OCI-LY7 (cell line): Measurements from ENCODE around the gene GPRC6A. TPM values are rescaled to one million over a fixed set of nuclear protein-coding genes. Genes with fewer than 3 reads are reported as not detected.
"Not testable (repeated sequence)": the region's sequence is repeated elsewhere in the genome, so short reads cannot be mapped to it uniquely, and the experiment has no call there.

Experiments used
- BruUV-seq: library from RNA; stranded (reverse); fragments of 400-500 nt; replicated peaks from 2 replicates; lab custom pipeline; 2021; lab: Mats Ljungman, UMichigan
- CTCF ChIA-PET: fragments of 300-600 bp; sonication (Branson Sonifier 250); formaldehyde crosslinking; loops from one replicate; lab custom pipeline; 2022; ENCODE audit warnings: antibody characterized with exemption; ENCODE audit not compliant: unreplicated experiment; lab: Charles Lee
- POLR2A ChIA-PET: fragments of 300-600 bp; sonication (Branson Sonifier 250); formaldehyde crosslinking; loops from one replicate; lab custom pipeline; 2022; ENCODE audit warnings: antibody characterized with exemption; lab: Charles Lee
- DNase-seq: peaks from one replicate; pipeline ENCODE4 v3.0.0-alpha.2; 2015; ENCODE audit warnings: low spot score
- H2AFZ ChIP-seq: fragments of 200-600 bp; sonication (generic), shearing (Covaris generic); 2 replicates; pipeline ENCODE4 v1.6.1; 2014; ENCODE audit warnings: mild to moderate bottlenecking, antibody characterized with exemption, low read length, moderate library complexity
- H3K27ac ChIP-seq: fragments of 200-600 bp; sonication (generic); 2 replicates; pipeline ENCODE4 v1.5.1; 2014; ENCODE audit warnings: mixed run types, low read depth, mild to moderate bottlenecking, moderate library complexity, low read length, inconsistent platforms; ENCODE audit not compliant: poor library complexity, severe bottlenecking
- H3K36me3 ChIP-seq: fragments of 200-600 bp; sonication (generic); 2 replicates; pipeline ENCODE4 v1.6.1; 2014; ENCODE audit warnings: mild to moderate bottlenecking, antibody characterized with exemption, low read length, moderate library complexity, mixed read lengths; ENCODE audit not compliant: insufficient read depth
- H3K4me1 ChIP-seq: fragments of 200-600 bp; sonication (generic); 2 replicates; pipeline ENCODE4 v1.5.1; 2014; ENCODE audit warnings: mild to moderate bottlenecking, low read length; ENCODE audit not compliant: insufficient read depth, poor library complexity, severe bottlenecking
- H3K4me2 ChIP-seq: fragments of 200-600 bp; sonication (generic); 2 replicates; pipeline ENCODE4 v1.6.1; 2014; ENCODE audit warnings: mild to moderate bottlenecking, low read length
- H3K4me3 ChIP-seq: fragments of 200-600 bp; sonication (generic); 2 replicates; pipeline ENCODE4 v1.5.1; 2014; ENCODE audit warnings: mild to moderate bottlenecking, low read depth, low read length; ENCODE audit not compliant: poor library complexity, severe bottlenecking
- H3K79me2 ChIP-seq: fragments of 200-600 bp; sonication (generic); 2 replicates; pipeline ENCODE4 v1.6.1; 2016; ENCODE audit warnings: low read depth, mild to moderate bottlenecking, low read length, moderate library complexity, mixed read lengths; ENCODE audit not compliant: insufficient read depth
- H3K9me2 ChIP-seq: fragments of 200-600 bp; sonication (generic); 2 replicates; pipeline ENCODE4 v1.6.1; 2016; ENCODE audit warnings: mild to moderate bottlenecking, low read length, mixed read lengths; ENCODE audit not compliant: insufficient read depth
- H3K9me3 ChIP-seq: fragments of 200-600 bp; sonication (generic); 2 replicates; pipeline ENCODE4 v1.6.1; 2014; ENCODE audit warnings: mild to moderate bottlenecking, mixed run types, low read length, mixed read lengths
- H4K20me1 ChIP-seq: fragments of 200-600 bp; sonication (generic); 2 replicates; pipeline ENCODE4 v1.6.1; 2014; ENCODE audit warnings: mild to moderate bottlenecking, antibody characterized with exemption, low read length, moderate library complexity, mixed read lengths; ENCODE audit not compliant: insufficient read depth
- EZH2phosphoT487 ChIP-seq: fragments of 200-600 bp; sonication (generic); IDR thresholded peaks from 2 replicates; pipeline ENCODE4 v1.6.1; 2018; ENCODE audit warnings: low read depth, borderline replicate concordance, mild to moderate bottlenecking, mixed run types, antibody characterized with exemption, low read length, moderate library complexity, mixed read lengths
- intact Hi-C: fragments of 100-400 bp; cut with micrococcal nuclease; formaldehyde crosslinking; loops from one replicate; pipeline ENCODE4 v1.10.0; 2022; ENCODE audit not compliant: unreplicated experiment
- total RNA-seq, 2 experiments: library from RNA; depleted of rRNA in 1 of 2; stranded (reverse); fragments of >200 nt in 1 of 2; shearing (Covaris generic) in 1 of 2; gene quantifications; 2 replicates each; pipeline ENCODE4 v1.2.3, GENCODE V29; 2014 to 2022
- TF ChIP-seq, protein P1 (sequence below): fragments of 200-600 bp; sonication (generic); conservative IDR thresholded peaks from 2 replicates; pipeline ENCODE4 v1.5.1; 2014; ENCODE audit warnings: mild to moderate bottlenecking, antibody characterized with exemption, low read length, moderate library complexity, mixed read lengths

GPRC6A gene
- total RNA-seq, 2 experiments from 2014 or later = not detected

DNA sequence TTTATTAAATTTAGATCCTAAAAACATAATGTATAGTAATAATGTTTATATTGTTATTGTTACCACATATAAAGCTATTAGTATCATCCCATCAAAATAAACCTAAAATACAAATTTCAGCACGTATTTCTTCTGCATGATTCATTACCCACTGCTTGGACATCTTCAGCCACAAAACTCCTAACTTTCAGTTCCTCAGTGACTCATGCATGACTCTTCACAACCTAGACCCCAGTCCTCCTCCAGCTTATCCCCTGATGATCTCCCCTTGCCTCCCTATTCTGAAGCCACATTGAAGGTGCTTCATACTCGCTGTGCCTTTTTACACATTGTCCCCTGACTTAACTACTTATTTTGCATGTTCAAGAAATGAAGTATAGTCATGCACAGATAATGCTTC is 11.2 kb upstream of the GPRC6A start:
- no peak overlapping the region for H3K27ac ChIP-seq
- no peaks in the 10 kb centered on the region for H3K9me2 ChIP-seq
- H3K9me3 ChIP-seq = no peaks in the 10 kb centered on the region
- no peaks in the 10 kb centered on the region for H4K20me1 ChIP-seq
- no peak overlapping the region for H3K4me3 ChIP-seq
- no peaks in the 10 kb centered on the region for H3K79me2 ChIP-seq
- no peak for DNase-seq
- TF ChIP-seq EZH2phosphoT487 = no peak
- TF ChIP-seq, protein P1, sequence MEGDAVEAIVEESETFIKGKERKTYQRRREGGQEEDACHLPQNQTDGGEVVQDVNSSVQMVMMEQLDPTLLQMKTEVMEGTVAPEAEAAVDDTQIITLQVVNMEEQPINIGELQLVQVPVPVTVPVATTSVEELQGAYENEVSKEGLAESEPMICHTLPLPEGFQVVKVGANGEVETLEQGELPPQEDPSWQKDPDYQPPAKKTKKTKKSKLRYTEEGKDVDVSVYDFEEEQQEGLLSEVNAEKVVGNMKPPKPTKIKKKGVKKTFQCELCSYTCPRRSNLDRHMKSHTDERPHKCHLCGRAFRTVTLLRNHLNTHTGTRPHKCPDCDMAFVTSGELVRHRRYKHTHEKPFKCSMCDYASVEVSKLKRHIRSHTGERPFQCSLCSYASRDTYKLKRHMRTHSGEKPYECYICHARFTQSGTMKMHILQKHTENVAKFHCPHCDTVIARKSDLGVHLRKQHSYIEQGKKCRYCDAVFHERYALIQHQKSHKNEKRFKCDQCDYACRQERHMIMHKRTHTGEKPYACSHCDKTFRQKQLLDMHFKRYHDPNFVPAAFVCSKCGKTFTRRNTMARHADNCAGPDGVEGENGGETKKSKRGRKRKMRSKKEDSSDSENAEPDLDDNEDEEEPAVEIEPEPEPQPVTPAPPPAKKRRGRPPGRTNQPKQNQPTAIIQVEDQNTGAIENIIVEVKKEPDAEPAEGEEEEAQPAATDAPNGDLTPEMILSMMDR = no peak
- intact Hi-C loops = no loop called here
- H3K4me2 ChIP-seq = no peak overlapping the region
- H2AFZ ChIP-seq = no peak overlapping the region
- POLR2A ChIA-PET = no interaction called here
- CTCF ChIA-PET = no interaction called here
- H3K4me1 ChIP-seq = no peaks in the 10 kb centered on the region
- no peaks in the 10 kb centered on the region for H3K36me3 ChIP-seq
- no TSS peak for BruUV-seq

DNA sequence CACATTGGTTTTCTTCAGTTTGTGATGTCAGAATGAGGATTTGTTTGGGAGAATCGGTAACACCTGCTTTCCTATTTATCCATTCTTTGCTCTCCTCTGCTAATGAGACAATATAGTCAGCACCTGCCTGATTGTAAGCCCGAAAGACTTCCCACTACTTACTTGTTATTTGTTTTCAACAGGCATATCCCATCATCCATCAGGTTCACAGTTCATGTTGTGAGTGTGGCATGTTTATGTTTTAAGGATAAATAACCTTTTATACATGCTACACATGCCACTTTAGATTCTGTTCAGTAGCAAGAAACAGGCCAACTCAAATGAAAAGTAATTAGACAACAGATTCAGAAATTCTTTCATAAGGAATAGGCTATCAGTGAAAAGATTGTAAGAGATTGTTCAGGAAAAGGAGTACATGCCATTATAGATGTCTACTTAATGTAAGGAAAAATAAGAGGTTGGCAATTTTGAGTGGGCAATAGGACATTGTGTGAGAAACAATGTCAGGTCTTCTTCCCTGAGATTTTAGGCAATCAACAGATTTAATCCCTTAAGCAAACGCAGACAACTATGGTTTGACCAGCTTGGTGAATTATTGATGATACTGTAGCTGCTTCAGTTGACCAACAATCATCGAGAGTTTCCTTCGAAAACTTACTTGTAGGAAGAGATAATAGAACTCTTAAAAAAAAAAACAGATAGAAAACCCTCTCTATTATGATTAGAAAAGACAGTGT is 7.9 kb upstream of the GPRC6A start:
- CTCF ChIA-PET = no interaction called here
- Histone ChIP-seq H3K36me3 (no peaks in the 10 kb centered on the region), H3K4me1 (no peaks in the 10 kb centered on the region), H3K9me2 (no peaks in the 10 kb centered on the region), H3K4me3 (no peak overlapping the region), H3K79me2 (no peaks in the 10 kb centered on the region), H3K9me3 (no peaks in the 10 kb centered on the region), H3K4me2 (no peak overlapping the region), H3K27ac (no peak overlapping the region), H2AFZ (no peak overlapping the region), H4K20me1 (no peaks in the 10 kb centered on the region)
- no peak for DNase-seq
- intact Hi-C loops = no loop called here
- POLR2A ChIA-PET = interaction anchor here (0.9 kb wide), 1 partner anchor 30 kb away, joined by 4 read pairs; no protein-coding TSS in a partner anchor
- BruUV-seq = no TSS peak
- TF ChIP-seq EZH2phosphoT487 = no peak
- TF ChIP-seq, protein P1 = no peak

DNA sequence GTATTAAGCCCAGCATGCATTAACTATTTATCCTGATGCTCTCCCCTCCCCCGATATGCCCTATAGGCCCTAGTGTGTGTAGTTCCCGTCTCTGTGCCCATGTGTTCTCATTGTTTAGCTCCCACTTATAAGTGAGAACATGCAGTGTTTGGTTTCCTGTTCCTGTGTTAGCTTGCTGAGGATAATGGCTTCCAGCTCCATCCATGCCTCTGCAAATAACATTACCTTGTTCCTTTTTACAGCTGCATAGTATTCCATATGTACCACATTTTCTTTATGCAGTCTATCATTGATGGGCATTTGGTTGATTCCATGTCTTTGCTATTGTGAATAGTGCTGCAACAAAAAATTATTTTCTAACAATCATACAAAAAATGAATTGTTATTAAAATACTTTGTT is 5.6 kb upstream of the GPRC6A start:
- H3K4me2 ChIP-seq, DNase-seq, BruUV-seq, intact Hi-C loops, H3K36me3 ChIP-seq, CTCF ChIA-PET, H3K9me2 ChIP-seq, H3K27ac ChIP-seq, POLR2A ChIA-PET, H2AFZ ChIP-seq, H3K4me3 ChIP-seq, H3K79me2 ChIP-seq, H3K9me3 ChIP-seq, H4K20me1 ChIP-seq, H3K4me1 ChIP-seq: not testable (repeated sequence)
